ENCODE measurements around the gene PTPRO.
"Not testable (repeated sequence)": the region's sequence is repeated elsewhere in the genome, so short reads cannot be mapped to it uniquely, and the experiment has no call there.

PTPRO gene

GRCh38 chr12:15608941-15609340, 286.6 kb downstream of the PTPRO start:
- DNase-seq = no peak

DNA sequence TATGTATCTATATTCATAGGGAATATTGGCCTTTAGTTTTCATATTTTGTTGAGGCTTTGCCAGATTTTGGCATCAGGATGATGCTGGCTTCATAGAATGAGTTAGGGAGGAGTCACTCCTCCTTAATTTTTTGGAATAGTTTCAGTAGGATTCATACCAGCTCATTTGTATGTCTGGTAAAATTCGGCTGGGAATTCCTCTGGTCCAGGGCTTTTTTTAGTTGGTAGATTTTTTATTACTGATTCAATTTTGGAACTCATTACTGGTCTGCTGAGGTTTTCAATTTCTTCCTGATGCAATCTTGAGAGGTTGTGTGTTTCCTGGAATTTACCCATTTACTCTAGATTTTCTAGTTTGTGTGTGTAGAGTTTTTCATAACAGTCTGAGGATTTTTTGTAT, 291.7 kb downstream of the PTPRO start:
- DNase-seq = no peak

DNA sequence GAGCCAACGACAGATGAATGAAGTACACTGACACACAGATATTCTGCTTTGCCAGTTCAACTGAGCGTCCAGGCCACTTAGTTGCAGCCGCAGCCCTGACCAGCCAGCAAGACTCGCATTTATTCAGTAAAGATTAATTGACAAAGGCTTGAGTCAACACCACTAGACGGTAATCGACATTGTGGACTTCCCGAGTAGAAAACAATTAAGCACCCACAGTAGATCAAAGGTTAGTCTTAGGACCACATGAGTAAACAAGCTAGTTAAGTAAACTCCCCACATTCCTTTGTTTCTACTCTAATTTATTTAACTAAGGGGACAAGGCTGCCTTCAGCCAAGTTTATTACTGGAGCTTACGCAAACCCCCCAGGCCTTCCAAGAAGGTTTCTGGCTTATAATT, 294.2 kb downstream of the PTPRO start:
- DNase-seq = not testable (repeated sequence)

- DNase-seq = no peak
Measured at GRCh38 chr12:15620741-15621539, 298.6 kb downstream of the PTPRO start.

DNA sequence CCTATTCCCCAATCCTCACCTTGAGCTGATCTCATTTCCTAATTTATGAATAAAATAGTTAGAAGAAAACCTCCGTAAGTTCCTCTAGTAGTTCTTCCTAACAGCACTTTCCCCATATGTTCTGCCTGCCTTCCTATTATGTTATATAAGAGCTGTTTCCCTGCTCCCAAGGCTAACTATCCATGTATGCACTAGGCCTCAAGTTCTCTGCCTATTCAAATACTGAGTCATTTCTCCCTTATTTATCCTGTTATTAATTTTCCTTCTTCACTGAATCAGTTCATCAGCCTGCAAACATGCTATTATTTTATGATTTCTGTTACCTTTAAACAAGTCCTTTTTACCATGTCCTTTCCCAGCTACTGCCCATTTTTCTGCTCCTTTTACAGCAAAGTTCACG, 302.8 kb downstream of the PTPRO start:
- no peak for DNase-seq

GRCh38 chr12:15627995-15628945, 306.0 kb downstream of the PTPRO start:
- no peak for DNase-seq

GRCh38 chr12:15629108-15629507, 306.8 kb downstream of the PTPRO start:
- DNase-seq = no peak

- no peak for DNase-seq
Measured at GRCh38 chr12:15629761-15630160, 307.5 kb downstream of the PTPRO start.

- no peak for DNase-seq
Measured at GRCh38 chr12:15631007-15631715, 308.9 kb downstream of the PTPRO start.

DNA sequence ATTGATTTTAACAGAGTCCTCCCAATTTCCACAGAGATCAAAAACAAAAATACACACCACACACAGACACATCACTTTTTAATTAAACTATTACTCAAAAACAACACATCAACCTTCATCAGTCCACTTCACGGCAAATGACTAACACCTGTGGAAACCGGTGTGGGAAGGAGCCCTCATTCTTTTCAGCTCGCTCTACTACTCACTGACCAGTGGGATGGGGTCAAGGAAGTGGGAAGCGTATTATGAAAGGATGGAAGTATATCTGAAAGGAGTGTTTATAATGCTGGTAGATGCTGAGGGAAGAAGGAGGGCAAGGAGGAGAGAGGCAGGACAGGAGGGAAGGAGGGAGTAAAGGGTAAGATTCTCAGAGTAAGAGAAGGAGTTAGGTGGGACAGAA, 310.4 kb downstream of the PTPRO start:
- no peak for DNase-seq

DNA sequence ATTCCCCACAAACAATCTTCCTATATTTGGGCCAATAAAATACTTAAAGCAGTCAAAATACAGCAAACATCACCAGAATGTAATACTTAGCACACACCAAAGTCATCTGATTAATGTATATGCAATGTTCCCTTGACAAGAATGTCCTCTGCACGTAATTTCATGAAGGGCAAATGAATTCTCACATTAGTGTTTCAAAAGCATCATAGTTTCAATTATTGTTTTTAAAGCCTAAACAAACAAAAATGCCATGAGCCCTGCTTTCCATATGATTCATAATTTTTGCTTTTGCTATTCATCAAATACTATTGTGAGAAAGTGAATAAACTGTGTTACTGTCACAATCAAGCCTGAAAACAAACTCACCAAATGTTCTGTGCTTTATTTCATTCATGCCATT, 310.9 kb downstream of the PTPRO start:
- DNase-seq = no peak

- DNase-seq = no peak
Measured at GRCh38 chr12:15634010-15634683, 311.8 kb downstream of the PTPRO start.

DNA sequence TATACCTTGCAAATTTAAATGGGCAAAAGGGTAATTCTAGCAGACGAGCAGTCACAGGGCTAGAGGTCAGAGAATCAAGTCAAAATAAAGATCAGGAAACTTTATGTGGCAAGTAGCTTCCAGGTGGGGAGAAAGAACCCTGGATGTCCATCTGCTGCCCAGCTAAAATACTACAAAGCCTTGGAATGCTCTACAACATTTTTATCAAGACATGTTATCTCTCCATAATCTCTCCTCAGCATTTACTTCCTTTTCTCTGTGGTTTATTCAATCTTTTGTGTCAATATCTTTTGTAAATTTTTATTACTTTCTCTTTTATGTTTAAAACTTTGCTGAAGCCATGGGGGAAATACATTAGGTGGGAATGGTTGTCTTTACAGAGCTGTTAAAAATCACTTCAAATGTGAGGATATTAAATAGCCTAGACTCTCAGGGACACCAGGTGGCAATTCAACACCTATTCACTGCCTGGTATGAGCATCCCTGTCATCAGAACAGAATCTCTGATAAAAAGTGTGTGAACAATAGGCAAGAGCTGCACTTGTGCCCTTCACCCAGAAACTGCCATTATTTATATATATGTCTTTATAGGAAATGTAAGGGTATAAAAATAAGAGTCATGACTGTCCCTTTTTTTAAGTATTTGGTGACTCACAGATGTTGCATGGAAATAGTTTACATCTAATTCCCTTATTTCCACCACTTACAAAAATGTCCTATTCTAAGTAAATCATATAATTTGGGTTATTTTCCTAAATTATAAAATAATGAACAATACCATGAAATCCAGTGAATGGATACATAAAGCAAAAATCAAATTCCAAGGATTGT, 314.0 kb downstream of the PTPRO start:
- DNase-seq = no peak

GRCh38 chr12:15638231-15638630, 315.9 kb downstream of the PTPRO start:
- no peak for DNase-seq

DNA sequence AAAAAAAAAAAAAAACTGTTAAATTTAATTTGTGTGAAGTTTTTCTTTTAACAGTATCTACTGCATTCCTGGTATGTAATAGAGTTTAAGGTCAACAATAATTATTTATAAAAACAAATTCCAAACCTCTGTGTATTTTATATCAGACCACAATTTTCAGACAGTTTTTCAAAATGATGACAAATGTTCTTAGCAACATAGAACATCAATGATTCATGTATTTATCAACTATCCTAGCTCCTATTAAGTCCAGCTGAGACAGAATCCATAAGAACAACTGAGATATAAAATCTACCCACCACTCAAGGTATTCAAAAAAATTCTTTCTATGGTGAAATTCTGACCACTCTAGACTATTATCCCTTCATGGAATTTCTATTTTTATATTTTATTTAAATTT, 322.4 kb downstream of the PTPRO start:
- no peak for DNase-seq

DNA sequence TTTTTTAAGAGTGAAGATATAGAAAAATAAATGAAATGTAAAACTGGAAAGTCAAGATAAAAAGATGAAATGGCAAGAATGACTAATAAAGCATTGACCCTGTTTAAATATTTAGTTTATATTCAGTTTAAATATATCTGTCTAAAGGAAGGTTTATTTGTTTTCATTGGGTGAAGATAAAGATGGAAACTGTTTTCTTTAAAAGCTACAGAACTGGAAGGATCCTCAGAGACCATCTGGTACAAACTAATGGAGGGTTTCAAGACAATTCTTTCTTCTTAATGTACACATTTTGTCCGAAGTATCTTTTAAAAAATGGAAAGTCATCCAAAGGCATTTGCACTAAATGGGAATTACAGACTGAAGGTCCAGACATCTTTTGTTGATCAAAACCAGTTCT, 324.3 kb downstream of the PTPRO start:
- DNase-seq = no peak
